Ramos (cell line): ENCODE results near the gene PRUNE1.

ENCODE experiments used
- in situ Hi-C: fragments of 300-500 bp; cut with MboI; formaldehyde crosslinking; loops from one replicate; pipeline ENCODE4 v1.14.3; 2022; ENCODE audit warnings: low sequenced_read_pairs; ENCODE audit not compliant: unreplicated experiment

PRUNE1 gene, protein sequence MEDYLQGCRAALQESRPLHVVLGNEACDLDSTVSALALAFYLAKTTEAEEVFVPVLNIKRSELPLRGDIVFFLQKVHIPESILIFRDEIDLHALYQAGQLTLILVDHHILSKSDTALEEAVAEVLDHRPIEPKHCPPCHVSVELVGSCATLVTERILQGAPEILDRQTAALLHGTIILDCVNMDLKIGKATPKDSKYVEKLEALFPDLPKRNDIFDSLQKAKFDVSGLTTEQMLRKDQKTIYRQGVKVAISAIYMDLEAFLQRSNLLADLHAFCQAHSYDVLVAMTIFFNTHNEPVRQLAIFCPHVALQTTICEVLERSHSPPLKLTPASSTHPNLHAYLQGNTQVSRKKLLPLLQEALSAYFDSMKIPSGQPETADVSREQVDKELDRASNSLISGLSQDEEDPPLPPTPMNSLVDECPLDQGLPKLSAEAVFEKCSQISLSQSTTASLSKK

DNA sequence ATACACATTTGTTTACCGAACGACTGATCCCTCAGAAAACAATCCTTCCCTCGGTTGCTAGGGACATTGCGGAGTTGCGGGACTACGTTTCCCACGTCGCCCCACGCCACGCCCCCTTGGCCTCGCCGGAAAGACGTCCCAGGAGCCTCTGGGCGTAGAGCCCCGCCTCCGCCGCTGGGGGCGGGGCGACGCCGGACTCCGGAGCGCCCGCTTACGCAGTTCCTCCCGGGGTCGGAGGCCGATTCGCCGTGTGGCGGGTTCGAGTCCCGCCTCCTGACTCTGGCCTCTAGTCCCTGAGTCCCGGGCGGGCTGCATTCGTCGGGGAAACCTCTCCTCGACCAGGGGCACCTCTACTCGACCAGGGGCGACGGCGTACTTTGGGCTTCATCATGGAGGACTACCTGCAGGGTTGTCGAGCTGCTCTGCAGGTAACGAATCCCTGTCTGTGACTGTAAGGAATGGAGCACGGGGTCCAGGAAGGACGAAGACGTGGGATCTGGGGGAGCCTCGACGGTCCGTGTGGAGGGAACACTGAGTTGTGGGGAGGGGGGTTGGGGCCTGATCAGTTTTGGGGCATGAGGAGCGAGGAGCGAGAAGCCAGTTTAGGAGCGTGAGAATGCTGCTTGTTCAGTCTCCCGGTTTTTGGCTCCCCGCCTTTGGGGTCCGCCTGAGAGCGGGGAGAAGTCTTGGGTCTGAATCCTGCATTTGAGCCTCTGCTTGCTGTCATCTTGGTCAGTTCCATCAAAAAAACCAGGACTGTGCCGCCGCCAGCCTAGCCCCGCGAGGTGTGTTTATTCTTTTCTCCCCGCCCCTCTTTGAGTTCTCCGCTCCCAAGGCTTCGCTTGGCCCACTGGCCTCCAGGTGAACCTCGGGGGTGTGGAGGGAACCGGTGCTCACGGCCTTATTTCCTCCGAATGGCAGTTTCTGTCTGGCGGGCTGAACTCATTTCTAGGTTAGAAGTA, at the start of gene PRUNE1:
PRUNE1 (plus strand) TSS at position 206 of the 962 bp plus-strand sequence; CDS start at position 390, 184 bp downstream.
- in situ Hi-C loops: no loop called here

GRCh38 chr1:150960646-150961045, 47.6 kb upstream of the PRUNE1 start:
- in situ Hi-C loops: no loop called here

DNA sequence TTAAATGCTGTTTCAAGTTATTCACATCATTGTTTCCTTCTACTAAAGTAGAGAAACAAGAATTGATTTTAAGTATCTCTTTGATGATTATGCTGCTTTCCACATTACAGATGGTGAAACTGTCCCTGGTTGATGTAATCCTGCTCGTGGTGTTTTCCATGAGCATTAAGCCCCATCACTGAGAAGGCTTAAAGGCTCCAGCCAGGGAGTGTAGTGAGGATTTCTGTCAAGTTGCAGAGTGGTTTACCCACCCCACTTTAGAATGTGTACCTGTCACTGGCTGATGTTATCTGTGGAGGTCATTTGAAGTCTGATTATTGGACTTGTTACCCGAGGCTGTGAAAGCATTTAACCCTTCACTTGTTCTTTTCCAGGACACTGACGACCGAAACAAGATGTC, 46.5 kb upstream of the PRUNE1 start:
- in situ Hi-C loops: no loop called here

DNA sequence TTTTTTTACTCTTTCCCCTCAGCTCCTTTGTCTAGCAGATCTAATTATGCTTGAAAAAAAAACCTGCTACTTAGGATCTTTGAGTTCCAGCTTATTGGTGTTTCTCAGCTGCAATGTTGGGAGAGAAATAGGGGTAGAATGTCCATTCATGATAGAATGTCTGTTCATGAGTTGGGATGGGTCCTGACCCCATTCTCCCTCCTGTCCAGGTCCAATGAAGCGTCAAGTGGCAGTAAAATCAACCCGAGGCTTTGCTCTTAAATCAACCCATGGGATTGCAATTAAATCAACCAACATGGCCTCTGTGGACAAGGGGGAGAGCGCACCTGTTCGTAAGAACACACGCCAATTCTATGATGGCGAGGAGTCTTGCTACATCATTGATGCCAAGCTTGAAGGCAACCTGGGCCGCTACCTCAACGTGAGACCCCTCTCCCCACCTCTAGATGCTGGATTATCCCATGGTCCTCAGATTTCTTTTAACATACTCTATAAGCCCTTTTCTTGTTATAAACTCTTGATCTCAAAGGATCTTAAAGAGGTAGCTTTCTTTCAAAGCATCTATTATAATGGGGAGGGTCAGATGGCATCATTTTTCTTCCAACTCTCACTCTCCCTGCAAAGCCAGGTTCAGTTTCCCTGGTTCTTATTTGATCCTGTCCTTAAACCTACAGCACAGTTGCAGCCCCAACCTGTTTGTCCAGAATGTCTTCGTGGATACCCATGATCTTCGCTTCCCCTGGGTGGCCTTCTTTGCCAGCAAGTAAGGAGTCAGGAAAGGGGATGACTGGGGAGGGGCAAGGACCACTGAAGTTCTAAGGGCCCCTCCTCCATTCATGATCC, 44.7 kb upstream of the PRUNE1 start:
- in situ Hi-C loops: no loop called here

DNA sequence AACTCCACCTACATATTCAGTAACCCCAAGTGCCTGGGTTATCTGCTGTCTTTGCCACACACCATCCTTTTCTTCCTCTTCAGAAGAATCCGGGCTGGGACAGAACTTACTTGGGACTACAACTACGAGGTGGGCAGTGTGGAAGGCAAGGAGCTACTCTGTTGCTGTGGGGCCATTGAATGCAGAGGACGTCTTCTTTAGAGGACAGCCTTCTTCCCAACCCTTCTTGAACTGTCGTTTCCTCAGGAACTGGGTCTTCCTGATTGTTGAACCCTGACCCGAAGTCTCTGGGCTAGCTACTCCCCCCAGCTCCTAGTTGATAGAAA, 44.1 kb upstream of the PRUNE1 start:
- in situ Hi-C loops: no loop called here

DNA sequence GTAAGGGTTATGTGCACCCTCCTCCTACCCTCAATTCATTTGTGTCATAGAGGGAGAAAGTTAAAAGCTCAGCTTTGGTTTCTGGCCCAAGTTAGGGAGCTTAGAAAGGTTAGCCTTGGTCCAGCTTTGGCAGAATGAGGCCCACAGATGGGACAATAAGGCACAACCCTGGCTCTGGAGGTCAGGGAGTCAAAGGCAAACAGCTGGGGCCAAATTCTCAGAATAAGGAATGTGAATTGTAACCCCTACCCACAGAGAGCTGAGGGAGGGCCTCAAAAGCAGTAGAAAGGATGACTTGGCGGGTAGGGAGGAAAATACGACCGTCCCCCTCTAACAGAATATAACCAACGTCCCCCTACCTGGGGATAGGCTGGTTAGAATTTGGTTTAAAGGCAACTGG, 42.6 kb upstream of the PRUNE1 start:
- in situ Hi-C loops: no loop called here

DNA sequence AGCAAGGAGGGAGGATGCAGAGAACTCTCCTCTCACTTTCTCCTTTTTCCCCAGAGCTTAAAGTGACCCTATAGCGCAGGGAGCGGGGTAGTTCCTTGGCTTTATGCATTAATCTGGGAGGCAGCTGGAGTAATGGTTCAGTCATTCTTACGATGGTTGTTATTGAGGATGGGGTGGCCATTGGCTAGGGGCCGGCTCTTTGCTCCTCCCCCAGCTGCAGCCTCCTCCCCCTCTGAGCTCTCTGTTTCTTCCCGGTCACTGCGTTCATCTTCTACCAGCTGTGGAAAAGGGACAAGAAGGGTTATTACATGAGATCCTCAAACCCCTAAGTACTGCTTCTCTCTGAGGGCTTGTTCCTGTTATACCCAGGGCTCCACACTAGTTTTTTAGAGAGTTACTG, 42.2 kb upstream of the PRUNE1 start:
- in situ Hi-C loops: no loop called here

DNA sequence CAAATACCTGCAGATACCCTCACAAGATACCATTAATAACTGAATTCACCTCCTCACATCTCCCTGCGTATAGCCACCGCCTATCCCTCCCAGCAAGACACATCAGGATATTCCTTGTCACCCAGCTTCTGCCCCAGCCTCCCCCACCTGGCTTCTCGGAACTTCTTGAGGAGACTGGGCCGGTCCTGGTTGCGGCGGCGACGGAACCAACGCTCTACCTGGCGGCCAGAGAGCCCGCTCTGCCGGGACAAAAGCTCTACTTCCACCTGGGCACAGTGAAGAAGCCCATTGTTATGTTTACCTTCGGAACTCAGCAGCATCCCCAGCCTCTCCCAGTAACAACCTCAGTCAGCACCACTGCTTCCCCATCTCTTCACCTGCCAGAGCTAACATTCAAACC, 40.3 kb upstream of the PRUNE1 start:
- in situ Hi-C loops: no loop called here

DNA sequence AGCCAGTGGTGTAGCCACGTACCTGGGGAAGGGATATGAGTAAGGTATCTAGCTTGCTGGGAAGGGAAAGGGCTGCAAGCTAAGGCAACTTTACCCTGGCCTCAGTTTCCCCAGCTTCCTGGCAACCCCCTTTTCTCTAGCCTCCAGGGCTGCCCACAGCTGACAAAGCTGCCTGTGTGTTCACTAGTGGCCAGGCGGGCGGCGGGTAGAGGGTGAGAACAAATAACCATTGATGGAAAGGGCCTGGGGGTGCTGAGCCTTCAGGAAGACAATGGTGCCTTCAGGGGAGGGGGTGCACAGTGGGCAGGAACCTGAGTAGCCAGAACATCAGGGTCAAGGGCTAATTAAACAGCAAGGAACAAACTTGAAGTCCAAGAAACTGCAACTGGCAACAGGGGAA, 39.8 kb upstream of the PRUNE1 start:
- in situ Hi-C loops: no loop called here

GRCh38 chr1:150969626-150970025, 38.6 kb upstream of the PRUNE1 start:
- in situ Hi-C loops: no loop called here

DNA sequence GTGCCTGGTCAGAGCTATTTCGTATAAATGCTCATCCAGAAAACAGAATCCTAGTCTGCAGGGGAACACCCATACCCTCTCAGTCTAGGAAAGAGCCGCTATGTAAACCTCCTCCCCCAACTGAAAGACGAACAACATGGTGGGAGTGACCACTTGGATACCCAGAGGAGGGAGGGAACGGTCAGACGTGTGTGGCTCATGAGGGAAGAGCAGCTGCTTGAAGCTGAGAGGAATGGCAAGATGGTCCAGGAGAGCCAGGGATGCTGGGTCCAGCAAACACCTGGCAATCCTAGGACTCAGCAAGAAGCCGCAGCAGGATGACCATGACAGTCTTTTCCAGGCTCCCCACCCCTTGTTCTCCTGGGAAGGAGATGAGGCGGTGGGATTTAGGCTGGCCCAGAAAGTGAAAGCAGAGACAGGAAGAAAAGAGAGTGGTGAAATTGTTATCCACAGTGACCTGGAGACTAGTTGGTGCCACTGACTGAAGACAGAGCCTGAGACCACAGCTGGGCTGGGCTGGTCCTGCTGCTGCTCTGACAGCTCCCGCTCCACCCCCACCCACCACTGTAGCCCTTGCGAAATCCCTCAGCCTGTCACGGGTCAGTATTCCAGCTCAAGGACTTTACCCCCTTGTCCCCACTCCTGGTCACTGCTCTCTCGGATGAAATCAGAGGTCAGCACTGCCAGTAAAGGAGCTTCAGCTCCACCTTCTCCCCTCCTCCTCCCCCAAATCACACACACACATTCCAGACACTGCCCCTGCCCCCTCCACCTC, 37.3 kb upstream of the PRUNE1 start:
- in situ Hi-C loops: no loop called here

DNA sequence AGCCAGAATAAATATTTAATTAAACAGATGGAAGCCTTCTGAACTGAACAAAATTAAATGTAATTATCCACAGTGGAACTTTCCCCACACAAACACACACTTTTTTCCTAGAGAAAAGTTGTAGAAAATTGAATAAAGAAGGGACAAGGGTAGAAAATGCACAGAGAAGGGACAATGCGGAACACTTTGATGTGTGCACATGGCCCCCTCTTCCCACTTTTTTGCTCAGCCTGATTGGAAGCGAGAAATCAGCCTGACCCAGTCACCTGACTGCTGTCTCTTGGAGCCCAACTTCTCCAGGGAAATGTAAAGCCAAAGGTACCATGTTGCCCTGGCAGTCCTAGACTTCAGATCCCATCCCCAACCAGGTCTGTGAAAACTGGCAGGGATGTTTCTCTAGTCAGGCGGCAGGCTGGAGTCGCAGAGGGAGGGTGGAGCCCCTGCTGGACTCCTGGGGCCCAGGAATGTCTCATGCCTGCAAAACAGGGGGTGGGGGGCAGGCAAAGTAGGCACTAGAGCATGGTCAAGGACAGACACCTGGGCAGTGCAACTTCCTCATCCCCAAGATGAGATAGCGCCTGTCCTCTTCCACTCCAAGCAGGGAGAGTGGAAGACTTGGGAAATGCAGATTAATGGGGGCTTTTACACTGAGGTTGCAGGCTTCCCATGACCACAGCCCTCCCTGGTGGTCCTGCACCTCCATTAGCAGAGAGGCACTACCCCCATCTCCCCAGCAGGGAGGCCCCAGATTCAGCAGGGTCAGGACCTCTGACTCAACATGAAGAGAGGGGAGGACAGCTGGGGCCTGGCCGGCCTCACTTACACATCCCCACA, 36.4 kb upstream of the PRUNE1 start:
- in situ Hi-C loops: no loop called here

DNA sequence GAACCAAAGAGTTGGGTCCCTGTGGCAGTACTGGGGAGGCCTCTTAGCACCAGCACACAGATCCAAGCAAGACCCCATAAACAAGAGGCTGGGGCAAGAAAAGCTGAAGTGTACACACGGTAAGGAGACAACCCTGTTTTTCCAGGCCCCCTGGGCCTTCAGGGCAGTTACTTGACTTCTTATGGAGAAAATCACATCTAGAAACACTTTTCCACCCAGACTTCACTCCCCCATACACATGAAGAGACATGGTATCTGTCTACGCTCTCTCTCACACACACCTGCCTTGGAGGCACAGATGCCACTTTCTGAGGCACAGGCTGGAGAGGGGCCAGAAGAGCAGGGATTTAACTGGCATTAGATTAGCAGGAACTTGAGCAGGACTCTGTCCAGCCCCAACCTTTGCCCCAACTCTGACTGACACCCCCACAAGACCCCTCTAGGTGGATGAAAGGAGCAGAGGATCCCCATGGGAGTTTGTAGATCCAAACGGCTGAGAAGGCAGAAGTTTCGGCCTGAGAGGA, 35.8 kb upstream of the PRUNE1 start:
- in situ Hi-C loops: no loop called here

- in situ Hi-C loops: no loop called here
These were observed 34.9 kb upstream of the PRUNE1 start for GRCh38 chr1:150973258-150973835.

DNA sequence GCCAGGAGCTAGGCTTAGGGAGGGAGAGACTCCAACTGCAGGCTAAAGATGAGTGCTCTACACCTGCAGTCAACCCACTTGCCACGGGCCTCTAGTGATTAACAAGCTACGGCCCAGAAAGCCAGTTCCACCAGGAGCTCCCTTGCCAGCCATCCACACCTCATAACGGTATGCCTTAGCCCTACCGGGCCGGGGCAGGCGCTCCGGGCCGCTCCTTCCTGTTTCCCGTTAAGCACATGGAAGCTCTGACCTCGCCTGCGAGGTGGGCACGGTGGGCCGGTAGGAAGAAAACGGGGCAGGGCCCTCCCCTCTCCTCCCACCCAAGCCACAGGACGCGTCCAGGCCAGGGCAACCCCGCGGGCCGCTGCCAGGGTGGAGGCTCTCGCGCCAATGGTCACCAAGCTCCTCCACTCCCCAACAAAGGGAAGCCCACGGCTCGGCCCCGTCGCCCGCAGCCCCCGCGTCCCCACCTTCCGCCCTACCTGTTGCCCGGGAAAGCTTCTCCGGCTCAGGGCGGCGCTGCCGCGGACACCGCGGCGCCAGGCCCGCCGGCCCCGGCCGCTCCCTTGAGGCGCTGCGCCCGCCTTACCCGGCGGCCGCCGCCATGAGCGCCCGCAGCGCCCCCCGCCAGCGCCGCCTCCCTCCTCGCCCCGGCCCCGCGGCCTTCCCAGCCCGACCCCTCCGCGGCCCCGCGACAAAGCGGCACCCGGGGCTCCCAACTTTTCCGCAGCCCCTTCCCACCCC, 34.2 kb upstream of the PRUNE1 start:
- in situ Hi-C loops: no loop called here

DNA sequence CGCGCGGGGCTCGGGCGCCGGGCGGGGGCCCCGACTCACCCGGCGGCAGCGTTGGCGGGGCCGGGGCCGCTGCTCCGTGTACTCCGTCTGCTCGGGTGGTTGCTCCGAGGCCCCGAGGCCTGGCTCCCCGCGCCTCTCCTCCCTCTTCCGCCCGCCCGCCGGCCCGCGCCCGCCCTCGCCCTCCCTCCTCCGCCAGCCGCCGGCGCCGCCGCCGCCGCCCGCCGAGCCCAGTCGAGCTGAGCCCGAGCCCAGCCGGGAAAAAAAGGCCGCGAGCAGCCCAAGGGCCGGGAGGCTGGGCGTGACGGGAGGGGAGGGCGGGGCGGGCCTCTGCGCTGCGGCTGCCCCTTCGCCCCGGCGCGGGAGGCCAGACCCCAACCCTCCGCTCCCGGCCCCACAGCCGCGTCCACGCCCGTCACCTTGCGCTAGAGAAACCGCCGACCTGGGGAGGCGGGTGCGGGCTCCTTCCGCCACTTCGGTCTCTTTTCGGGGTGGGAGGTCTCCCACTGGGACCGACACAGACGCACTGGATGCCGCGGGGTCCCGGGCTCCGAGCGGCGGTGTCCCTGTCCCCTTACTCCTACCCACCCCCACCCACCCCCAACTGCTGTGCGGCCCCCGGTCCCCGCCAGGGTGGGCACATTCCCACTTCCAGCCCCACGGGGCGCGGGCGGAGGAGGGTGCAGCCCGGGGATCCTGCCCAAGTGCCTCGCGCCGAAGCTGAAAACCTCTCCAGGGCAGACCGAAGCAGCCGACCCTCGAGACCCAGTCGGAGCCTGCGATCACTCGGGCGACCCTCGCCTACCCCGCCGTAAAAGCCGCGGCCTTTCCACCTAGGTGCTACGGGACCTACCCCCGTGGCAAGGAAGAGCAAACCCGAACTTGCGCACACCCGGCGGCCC, 33.4 kb upstream of the PRUNE1 start, which contains the start of gene CERS2:
CERS2 (minus strand) TSS at position 256 of the 899 bp plus-strand sequence. CDS start 5,745 bp downstream, outside the sequence.
- in situ Hi-C loops: loop anchor here (25.0 kb wide), 1 partner anchor 713 kb away; the partner anchor contains the start of genes APH1A, C1orf54 and CA14
